A549 (cell line): Measurements from ENCODE around the gene RUBCN. TPM values are rescaled to one million over a fixed set of nuclear protein-coding genes. Genes with fewer than 3 reads are reported as not detected.

Source experiments
- ATAC-seq, 2 experiments: fragments of 200-7000 bp in 1 of 2; fragments of >200 bp in 1 of 2; cut with Nextera tagmentation in 1 of 2; cut with Tn5 transposase in 1 of 2; 3 replicates each; pipeline versions ENCODE4 v1.8.0 to v1.9.1; 2018 to 2020; ENCODE audit warnings: mild to moderate bottlenecking in 1 of 2, moderate library complexity in 1 of 2
- CTCF ChIA-PET: fragments of 300-600 bp; sonication (Branson Sonifier 250); formaldehyde crosslinking; extraction: SDS; loops from one replicate; lab custom pipeline; 2021; ENCODE audit warnings: antibody characterized with exemption, inconsistent platforms; lab: Yijun Ruan, JAX
- POLR2A ChIA-PET: fragments of 350-600 bp; formaldehyde crosslinking; extraction: SDS; loops from one replicate; lab custom pipeline; 2021; ENCODE audit warnings: antibody characterized with exemption, inconsistent platforms; lab: Yijun Ruan, JAX
- DNase-seq, 2 experiments: peaks; one replicate each; pipeline versions ENCODE4 v3.0.0 to v3.0.0-alpha.2; 2011 to 2016; ENCODE audit warnings: low read depth in 1 of 2, low spot score in 1 of 2
- FAIRE-seq: peaks from 2 replicates; lab custom pipeline; 2011; peaks lifted over from hg19 to GRCh38; lab: Jason Lieb, UNC
- H3K27ac ChIP-seq, 2 experiments: fragments of >200 bp; sonication (Bioruptor Twin); formaldehyde crosslinking; 3 replicates each; pipeline ENCODE4 v1.5.1; 2016 to 2017
- H3K4me1 ChIP-seq: fragments of >200 bp; sonication (Bioruptor Twin); formaldehyde crosslinking; 3 replicates; pipeline ENCODE4 v1.6.1; 2016
- H3K4me2 ChIP-seq: fragments of >200 bp; sonication (Bioruptor Twin); formaldehyde crosslinking; 3 replicates; pipeline ENCODE4 v1.6.1; 2016
- H3K4me3 ChIP-seq: fragments of >200 bp; sonication (Bioruptor Twin); formaldehyde crosslinking; 3 replicates; pipeline ENCODE4 v1.5.1; 2016
- H3K9me3 ChIP-seq: fragments of >200 bp; sonication (Bioruptor Twin); formaldehyde crosslinking; 3 replicates; pipeline ENCODE4 v1.6.1; 2016
- BCL3 ChIP-seq: fragments of >200 bp; sonication (Bioruptor Twin); formaldehyde crosslinking; IDR thresholded peaks from 3 replicates; pipeline ENCODE4 v1.6.1; 2016
- BHLHE40 ChIP-seq: IDR thresholded peaks from 2 replicates; pipeline ENCODE4 v1.6.1; 2012; ENCODE audit warnings: low read depth, low read length, inconsistent platforms
- CEBPB ChIP-seq, 2 experiments: fragments of >200 bp in 1 of 2; sonication (Bioruptor Twin) in 1 of 2; formaldehyde crosslinking in 1 of 2; IDR thresholded peaks; 2 replicates each; pipeline ENCODE4 v1.6.1; 2012 to 2016
- CHD2 ChIP-seq: fragments of 150-350 bp; IDR thresholded peaks from 2 replicates; pipeline ENCODE4 v1.6.1; 2014; ENCODE audit warnings: low read length; ENCODE audit not compliant: partially characterized antibody
- CTCF ChIP-seq: fragments of >200 bp; sonication (Bioruptor Twin); formaldehyde crosslinking; IDR thresholded peaks from 3 replicates; pipeline ENCODE4 v1.5.1; 2016
- E2F6 ChIP-seq: IDR thresholded peaks from 2 replicates; pipeline ENCODE4 v1.6.1; 2012; ENCODE audit warnings: low read depth, borderline replicate concordance
- EHMT2 ChIP-seq: fragments of 200-600 bp; sonication (generic); IDR thresholded peaks from 2 replicates; pipeline ENCODE4 v1.6.1; 2016; ENCODE audit warnings: antibody characterized with exemption, low read depth, mild to moderate bottlenecking, moderate library complexity
- EP300 ChIP-seq, 2 experiments: fragments of >200 bp; sonication (Bioruptor Twin); formaldehyde crosslinking; IDR thresholded peaks; 2 replicates in 1 of 2; 3 replicates in 1 of 2; pipeline ENCODE4 v1.6.1; 2016 to 2017
- FOSB ChIP-seq: fragments of 250-450 bp; sonication (Bioruptor Pico); IDR thresholded peaks from 2 replicates; pipeline ENCODE4 v1.5.0; 2020; ENCODE audit warnings: mild to moderate bottlenecking, moderate library complexity
- HOXA7 ChIP-seq: fragments of 250-450 bp; sonication (Bioruptor Pico); IDR thresholded peaks from 2 replicates; pipeline ENCODE4 v1.5.0; 2020; ENCODE audit warnings: mild to moderate bottlenecking, moderate library complexity
- JUN ChIP-seq, 2 experiments: fragments of >200 bp; sonication (Bioruptor Twin); formaldehyde crosslinking; IDR thresholded peaks; 2 replicates in 1 of 2; 3 replicates in 1 of 2; pipeline ENCODE4 v1.6.1; 2016 to 2017
- KDM1A ChIP-seq: fragments of 200-600 bp; sonication (generic); IDR thresholded peaks from 2 replicates; pipeline ENCODE4 v1.6.1; 2016; ENCODE audit warnings: low read depth, mild to moderate bottlenecking
- KDM5A ChIP-seq: fragments of 200-600 bp; sonication (generic); IDR thresholded peaks from 2 replicates; pipeline ENCODE4 v1.6.1; 2016; ENCODE audit warnings: antibody characterized with exemption, mild to moderate bottlenecking
- MYC ChIP-seq: IDR thresholded peaks from 2 replicates; pipeline ENCODE4 v1.6.1; 2012; ENCODE audit warnings: mild to moderate bottlenecking, inconsistent platforms, low read length, improper control_type of control experiment, borderline replicate concordance
- PHF8 ChIP-seq: fragments of 200-600 bp; sonication (generic); IDR thresholded peaks from 2 replicates; pipeline ENCODE4 v1.6.1; 2016; ENCODE audit warnings: low read depth, mild to moderate bottlenecking, antibody characterized with exemption, moderate library complexity, borderline replicate concordance
- RARB ChIP-seq: fragments of 250-450 bp; sonication (Bioruptor Pico); IDR thresholded peaks from 2 replicates; pipeline ENCODE4 v1.8.0; 2021; ENCODE audit warnings: mild to moderate bottlenecking, moderate library complexity
- RCOR1 ChIP-seq: fragments of 150-350 bp; IDR thresholded peaks from 2 replicates; pipeline ENCODE4 v1.6.1; 2014; ENCODE audit warnings: antibody characterized with exemption, low read length, low read depth
- RNF2 ChIP-seq: fragments of 200-600 bp; sonication (generic); IDR thresholded peaks from 2 replicates; pipeline ENCODE4 v1.6.1; 2016; ENCODE audit warnings: low read depth, mild to moderate bottlenecking, antibody characterized with exemption, moderate library complexity, borderline replicate concordance
- TFCP2L1 ChIP-seq: fragments of 250-450 bp; sonication (Bioruptor Pico); IDR thresholded peaks from 2 replicates; pipeline ENCODE4 v1.5.0; 2021; ENCODE audit warnings: mild to moderate bottlenecking
- TP53 ChIP-seq: fragments of 250-450 bp; sonication (Bioruptor Pico); IDR thresholded peaks from 2 replicates; pipeline ENCODE4 v1.5.0; 2021; ENCODE audit warnings: mild to moderate bottlenecking, moderate library complexity
- ZFP36 ChIP-seq: fragments of 450-650 bp; IDR thresholded peaks from 2 replicates; pipeline ENCODE4 v1.6.1; 2014; ENCODE audit warnings: borderline replicate concordance; ENCODE audit not compliant: partially characterized antibody
- ZSCAN20 ChIP-seq: fragments of 250-450 bp; sonication (Bioruptor Pico); IDR thresholded peaks from 2 replicates; pipeline ENCODE4 v1.8.0; 2022; ENCODE audit warnings: mild to moderate bottlenecking, moderate library complexity
- WGBS: methylation state at CpG from one replicate; pipeline ENCODE4 v1.1.6; 2017; ENCODE audit errors: missing lambda C conversion rate; 5-methylcytosine and 5-hydroxymethylcytosine counted together
- polyA plus RNA-seq, 4 experiments: library from polyadenylated mRNA; depleted of rRNA in 3 of 4; stranded (reverse); fragments of >200 nt; fragmentation: RNase III in 1 of 4; extraction: RNeasy Plus Mini Kit Qiagen cat#74134 plus additional on column Dnase treatment in 1 of 4; gene quantifications; 2 replicates in 3 of 4; 3 replicates in 1 of 4; pipeline ENCODE4 v1.2.3, GENCODE V29; 2011 to 2017

Gene RUBCN
- polyA plus RNA-seq, 2 of the 4 experiments (the other 2 are of a cell fraction) = 6.5 to 8.2 TPM

GRCh38 chr3:197687570-197687969 lies 49.1 kb downstream of the RUBCN start (continued):
- no peak for TF ChIP-seq TFCP2L1 (CRISPR knock-in tag)

- no peak for FAIRE-seq
- H3K27ac ChIP-seq = no peak overlapping the region
- TF ChIP-seq HOXA7 (CRISPR knock-in tag) = no peak
- TF ChIP-seq CEBPB (IDR thresholded peaks at IDR 0.05) = no peak
- TF ChIP-seq BCL3 = no peak
- TF ChIP-seq KDM5A = no peak
- no peak for TF ChIP-seq RARB
- TF ChIP-seq FOSB (CRISPR knock-in tag) = no peak
- no peak for TF ChIP-seq KDM1A
- TF ChIP-seq ZSCAN20 = no peak
- no peak for TF ChIP-seq BHLHE40
- TF ChIP-seq TP53 (CRISPR knock-in tag) = no peak
- TF ChIP-seq JUN (IDR thresholded peaks at IDR 0.05) = no peak
- TF ChIP-seq RCOR1 = no peak
- TF ChIP-seq ZFP36 = no peak
- no peak for ATAC-seq
- no peak overlapping the region for H3K4me2 ChIP-seq
- no peak overlapping the region for H3K4me3 ChIP-seq
- DNase-seq = no peak
- WGBS = 80% methylated on average over 4 of the region's 4 CpGs
- H3K4me1 ChIP-seq = no peaks in the 10 kb centered on the region
- ChIA-PET CTCF (interaction anchor here (1.2 kb wide), 1 partner anchor 25 kb away, joined by 3 read pairs; no protein-coding TSS in a partner anchor), POLR2A (no interaction called here)
- H3K9me3 ChIP-seq = no peaks in the 10 kb centered on the region
These were observed 49.8 kb downstream of the RUBCN start for GRCh38 chr3:197686899-197687298.

GRCh38 chr3:197685546-197685945 lies 51.2 kb downstream of the RUBCN start:
- CTCF ChIA-PET = no interaction called here
- POLR2A ChIA-PET = interaction anchor here (0.5 kb wide), 1 partner anchor 90 kb away, joined by 3 read pairs; no protein-coding TSS in a partner anchor
- H3K27ac ChIP-seq = no peak overlapping the region
- no peaks in the 10 kb centered on the region for H3K9me3 ChIP-seq
- no peak overlapping the region for H3K4me3 ChIP-seq
- WGBS = 87% methylated on average over 3 of the region's 3 CpGs
- no peak overlapping the region for H3K4me2 ChIP-seq
- FAIRE-seq (no peak), DNase-seq (no peak), ATAC-seq (no peak)
- H3K4me1 ChIP-seq = no peaks in the 10 kb centered on the region
- TF ChIP-seq MYC = no peak
- TF ChIP-seq PHF8 = no peak
- TF ChIP-seq EP300 (IDR thresholded peaks at IDR 0.05) = no peak
- TF ChIP-seq HOXA7 (CRISPR knock-in tag) = no peak
- no peak for TF ChIP-seq EHMT2
- TF ChIP-seq RNF2 = no peak
- TF ChIP-seq E2F6 = no peak
- TF ChIP-seq CEBPB (IDR thresholded peaks at IDR 0.05) = no peak
- TF ChIP-seq CTCF = no peak
- no peak for TF ChIP-seq CHD2
- TF ChIP-seq JUN (IDR thresholded peaks at IDR 0.05) = no peak
